Measurements from ENCODE around the gene CPA4. TPM values are rescaled to one million over a fixed set of nuclear protein-coding genes. Genes with fewer than 3 reads are reported as not detected.

Gene CPA4
- total and polyA plus RNA-seq, 2 experiments from 2014 or later, result 1.1 to 3.3 TPM

- H2AFZ ChIP-seq, result no peak overlapping the region
- 88% methylated on average over 6 of the region's 6 CpGs for WGBS (ENCODE audit: low lambda C conversion rate, missing lambda C conversion rate)
These were observed 44.5 kb downstream of the CPA4 start for GRCh38 chr7:130337410-130337971.

GRCh38 chr7:130338233-130338632 lies 45.3 kb downstream of the CPA4 start:
- Histone ChIP-seq H3K4me2 (no peak overlapping the region), H3K36me3 (replicated peaks; ENCODE audit: insufficient read depth, low read depth) (no peaks in the 10 kb centered on the region), H3K9me2 (replicated peaks; ENCODE audit: insufficient read depth) (no peaks in the 10 kb centered on the region), H4K20me1 (ENCODE audit: insufficient read depth, poor library complexity, severe bottlenecking) (no peaks in the 10 kb centered on the region), H3K9me3 (ENCODE audit: low read depth) (no peaks in the 10 kb centered on the region), H3K27ac (no peak overlapping the region), H3K4me3 (no peak overlapping the region), H3K27me3 (no peaks in the 10 kb centered on the region), H3K79me2 (no peaks in the 10 kb centered on the region), H2AFZ (no peak overlapping the region), H3K4me1 (ENCODE audit: insufficient read depth) (no peaks in the 10 kb centered on the region)
- TF ChIP-seq, protein P1, sequence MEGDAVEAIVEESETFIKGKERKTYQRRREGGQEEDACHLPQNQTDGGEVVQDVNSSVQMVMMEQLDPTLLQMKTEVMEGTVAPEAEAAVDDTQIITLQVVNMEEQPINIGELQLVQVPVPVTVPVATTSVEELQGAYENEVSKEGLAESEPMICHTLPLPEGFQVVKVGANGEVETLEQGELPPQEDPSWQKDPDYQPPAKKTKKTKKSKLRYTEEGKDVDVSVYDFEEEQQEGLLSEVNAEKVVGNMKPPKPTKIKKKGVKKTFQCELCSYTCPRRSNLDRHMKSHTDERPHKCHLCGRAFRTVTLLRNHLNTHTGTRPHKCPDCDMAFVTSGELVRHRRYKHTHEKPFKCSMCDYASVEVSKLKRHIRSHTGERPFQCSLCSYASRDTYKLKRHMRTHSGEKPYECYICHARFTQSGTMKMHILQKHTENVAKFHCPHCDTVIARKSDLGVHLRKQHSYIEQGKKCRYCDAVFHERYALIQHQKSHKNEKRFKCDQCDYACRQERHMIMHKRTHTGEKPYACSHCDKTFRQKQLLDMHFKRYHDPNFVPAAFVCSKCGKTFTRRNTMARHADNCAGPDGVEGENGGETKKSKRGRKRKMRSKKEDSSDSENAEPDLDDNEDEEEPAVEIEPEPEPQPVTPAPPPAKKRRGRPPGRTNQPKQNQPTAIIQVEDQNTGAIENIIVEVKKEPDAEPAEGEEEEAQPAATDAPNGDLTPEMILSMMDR (IDR thresholded peaks at IDR 0.05; ENCODE audit: poor library complexity), result no peak
- TF ChIP-seq EZH2phosphoT487 (IDR thresholded peaks at IDR 0.05; ENCODE audit: low read depth, severe bottlenecking, unreplicated experiment), result no peak
- TF ChIP-seq EZH2 (IDR thresholded peaks at IDR 0.05; ENCODE audit: borderline replicate concordance), result no peak
- no peak for DNase-seq (ENCODE audit: low spot score)
- 81% methylated on average over 3 of the region's 3 CpGs for WGBS (ENCODE audit: low lambda C conversion rate, missing lambda C conversion rate)

More at GRCh38 chr7:130337410-130337971, 44.5 kb downstream of the CPA4 start:
- Histone ChIP-seq H4K20me1 (ENCODE audit: insufficient read depth, poor library complexity, severe bottlenecking) (no peaks in the 10 kb centered on the region), H3K9me3 (ENCODE audit: low read depth) (no peaks in the 10 kb centered on the region), H3K4me2 (no peak overlapping the region), H3K27me3 (no peaks in the 10 kb centered on the region), H3K9me2 (replicated peaks; ENCODE audit: insufficient read depth) (no peaks in the 10 kb centered on the region), H3K79me2 (no peaks in the 10 kb centered on the region), H3K4me3 (no peak overlapping the region), H3K4me1 (ENCODE audit: insufficient read depth) (no peaks in the 10 kb centered on the region), H3K36me3 (replicated peaks; ENCODE audit: insufficient read depth, low read depth) (no peaks in the 10 kb centered on the region), H3K27ac (no peak overlapping the region)
- no peak for DNase-seq (ENCODE audit: low spot score)
- no peak for TF ChIP-seq EZH2phosphoT487 (IDR thresholded peaks at IDR 0.05; ENCODE audit: low read depth, severe bottlenecking, unreplicated experiment)
- TF ChIP-seq, protein P1 (IDR thresholded peaks at IDR 0.05; ENCODE audit: poor library complexity), result no peak
- no peak for TF ChIP-seq EZH2 (IDR thresholded peaks at IDR 0.05; ENCODE audit: borderline replicate concordance)

- Histone ChIP-seq H2AFZ (no peak overlapping the region), H3K36me3 (replicated peaks; ENCODE audit: insufficient read depth, low read depth) (no peaks in the 10 kb centered on the region), H4K20me1 (ENCODE audit: insufficient read depth, poor library complexity, severe bottlenecking) (no peaks in the 10 kb centered on the region), H3K9me2 (replicated peaks; ENCODE audit: insufficient read depth) (no peaks in the 10 kb centered on the region), H3K4me1 (ENCODE audit: insufficient read depth) (no peaks in the 10 kb centered on the region), H3K9me3 (ENCODE audit: low read depth) (no peaks in the 10 kb centered on the region), H3K4me3 (no peak overlapping the region), H3K27me3 (no peaks in the 10 kb centered on the region), H3K4me2 (no peak overlapping the region), H3K79me2 (no peaks in the 10 kb centered on the region), H3K27ac (no peak overlapping the region)
- TF ChIP-seq, protein P1 (IDR thresholded peaks at IDR 0.05; ENCODE audit: poor library complexity), result no peak
- TF ChIP-seq EZH2phosphoT487 (IDR thresholded peaks at IDR 0.05; ENCODE audit: low read depth, severe bottlenecking, unreplicated experiment) (no peak), EZH2 (IDR thresholded peaks at IDR 0.05; ENCODE audit: borderline replicate concordance) (no peak)
- WGBS (ENCODE audit: low lambda C conversion rate, missing lambda C conversion rate), result 91% methylated on average over 4 of the region's 4 CpGs
- no peak for DNase-seq (ENCODE audit: low spot score)
These were observed 48.9 kb downstream of the CPA4 start for GRCh38 chr7:130341882-130342281.

Measured in hepatocyte (in vitro differentiated cells).